ENCODE data around the gene ISOC2.

- no peak for TF ChIP-seq CTBP1 (IDR thresholded peaks at IDR 0.05; ENCODE audit: borderline replicate concordance)
- no peak for TF ChIP-seq BHLHE40 (IDR thresholded peaks at IDR 0.05; ENCODE audit: borderline replicate concordance)
- TF ChIP-seq NFRKB (IDR thresholded peaks at IDR 0.05) = no peak
- TF ChIP-seq ARNT (IDR thresholded peaks at IDR 0.05) = no peak
- no peak for TF ChIP-seq FOXM1 (IDR thresholded peaks at IDR 0.05; ENCODE audit: borderline replicate concordance)
- TF ChIP-seq TARDBP (IDR thresholded peaks at IDR 0.05) = no peak
- TF ChIP-seq SUZ12 (IDR thresholded peaks at IDR 0.05) = no peak
- no peak for TF ChIP-seq FOXA1 (IDR thresholded peaks at IDR 0.05)
- no peak for TF ChIP-seq PKNOX1 (IDR thresholded peaks at IDR 0.05)
- no peak for TF ChIP-seq ELF4 (IDR thresholded peaks at IDR 0.05)
Observed at GRCh38 chr19:55490478-55491432, 29.3 kb upstream of the ISOC2 start.
